CD4-positive, alpha-beta T cell treated with Interleukin-1 beta for 1 hour (primary cell): ENCODE measurements around the gene TAS2R7.
A peak's percentile ranks its signal among the peaks of the same experiment; 100 is the strongest.
"Not testable (repeated sequence)": the region's sequence is repeated elsewhere in the genome, so short reads cannot be mapped to it uniquely, and the experiment has no call there.

Source experiments
- DNase-seq, 2 donors: peaks; one replicate each; pipeline ENCODE4 v3.0.0-alpha.2; 2020 to 2022

TAS2R7 gene, protein sequence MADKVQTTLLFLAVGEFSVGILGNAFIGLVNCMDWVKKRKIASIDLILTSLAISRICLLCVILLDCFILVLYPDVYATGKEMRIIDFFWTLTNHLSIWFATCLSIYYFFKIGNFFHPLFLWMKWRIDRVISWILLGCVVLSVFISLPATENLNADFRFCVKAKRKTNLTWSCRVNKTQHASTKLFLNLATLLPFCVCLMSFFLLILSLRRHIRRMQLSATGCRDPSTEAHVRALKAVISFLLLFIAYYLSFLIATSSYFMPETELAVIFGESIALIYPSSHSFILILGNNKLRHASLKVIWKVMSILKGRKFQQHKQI

DNA sequence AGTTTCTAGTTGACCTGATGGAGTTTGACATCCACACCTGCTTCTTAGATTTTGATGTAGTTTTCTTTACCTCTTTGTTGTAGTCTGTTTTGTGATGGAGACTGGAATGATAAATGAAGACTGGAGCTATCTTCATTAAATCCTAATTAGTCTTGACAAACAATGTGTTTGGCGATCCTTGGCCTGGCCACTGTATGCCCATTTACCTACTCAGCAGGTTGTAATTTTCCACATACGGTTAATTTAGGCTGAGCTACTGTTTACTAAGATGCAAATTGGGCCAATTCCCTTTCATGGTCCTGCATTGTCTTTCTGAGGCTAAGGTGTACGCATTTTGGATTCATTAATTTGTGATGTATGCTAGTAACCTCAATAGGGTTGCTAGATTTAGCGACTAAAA is at the start of gene TAS2R7:
TAS2R7 (minus strand) TSS at position 41 of the 400 bp plus-strand sequence. CDS start 57 bp downstream, outside the sequence.
- DNase-seq = no peak

DNA sequence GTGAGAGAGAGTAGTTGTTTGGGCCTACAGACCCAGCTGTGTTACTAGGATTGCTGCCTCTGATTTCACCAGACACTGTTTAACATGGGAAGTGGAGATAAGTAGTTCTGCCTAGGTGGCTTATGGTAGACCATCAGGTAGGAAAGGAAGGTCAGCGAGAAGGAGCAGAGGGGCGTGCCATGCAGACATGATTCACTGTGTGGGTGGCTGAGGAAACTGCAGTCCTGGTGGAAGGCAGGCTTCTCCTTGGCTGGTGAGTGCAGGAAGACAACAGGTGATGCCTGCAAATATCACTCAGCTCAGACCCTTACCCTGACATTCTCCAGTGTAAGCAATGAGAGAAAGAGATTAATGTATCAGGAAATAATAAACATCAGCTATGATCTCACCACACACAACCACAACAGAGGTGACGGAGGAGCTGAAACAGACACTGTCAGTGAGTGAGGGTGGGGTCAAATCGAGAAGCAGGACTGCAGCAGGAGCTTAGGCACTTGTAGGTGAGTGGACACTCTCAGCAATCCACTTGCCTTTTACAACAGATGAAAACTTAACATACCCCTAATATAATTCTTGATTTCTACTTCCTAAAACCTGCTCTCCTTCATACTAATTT is 48.9 kb upstream of the TAS2R7 start:
- no peak for DNase-seq

DNA sequence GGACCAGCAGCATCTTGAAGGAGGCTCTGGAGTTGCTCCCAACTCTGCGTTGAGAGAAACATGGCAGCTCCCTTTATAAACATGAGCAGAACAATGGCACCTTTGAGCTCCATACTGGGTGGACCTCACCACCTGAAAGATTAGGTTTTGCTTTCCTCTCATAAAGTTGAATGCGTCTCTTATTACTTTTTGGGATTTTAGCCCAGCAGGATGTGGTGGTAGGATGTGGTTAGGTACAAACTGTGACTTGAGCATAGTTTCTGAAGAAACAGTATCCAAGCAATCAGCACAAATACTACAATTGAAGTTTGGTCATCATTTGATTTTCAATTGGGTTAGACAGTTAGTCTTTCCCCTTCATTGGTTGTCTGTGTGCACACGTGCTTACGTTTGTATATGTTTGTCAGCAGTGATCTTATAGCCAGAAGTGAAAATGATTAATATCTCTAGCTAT is 47.0 kb upstream of the TAS2R7 start, which contains the start of gene PRR4:
PRR4 (minus strand) TSS at position 51 of the 454 bp plus-strand sequence; CDS start at position 13, 38 bp downstream.
- peak in 1 of 2 donors; percentile 26 for DNase-seq

GRCh38 chr12:10847744-10848143 is 45.3 kb upstream of the TAS2R7 start:
- DNase-seq = no peak

- no peak for DNase-seq
Observed at GRCh38 chr12:10842862-10843261, 40.4 kb upstream of the TAS2R7 start.

GRCh38 chr12:10838461-10838860 is 36.0 kb upstream of the TAS2R7 start:
- no peak for DNase-seq

GRCh38 chr12:10829994-10830393 is 27.6 kb upstream of the TAS2R7 start:
- no peak for DNase-seq

- no peak for DNase-seq
Observed at GRCh38 chr12:10826258-10826657, 23.8 kb upstream of the TAS2R7 start, which contains the start of gene TAS2R10. Gene TAS2R10 (minus strand): TSS chr12:10826358. CDS start chr12:10826269, 89 bp downstream.

DNA sequence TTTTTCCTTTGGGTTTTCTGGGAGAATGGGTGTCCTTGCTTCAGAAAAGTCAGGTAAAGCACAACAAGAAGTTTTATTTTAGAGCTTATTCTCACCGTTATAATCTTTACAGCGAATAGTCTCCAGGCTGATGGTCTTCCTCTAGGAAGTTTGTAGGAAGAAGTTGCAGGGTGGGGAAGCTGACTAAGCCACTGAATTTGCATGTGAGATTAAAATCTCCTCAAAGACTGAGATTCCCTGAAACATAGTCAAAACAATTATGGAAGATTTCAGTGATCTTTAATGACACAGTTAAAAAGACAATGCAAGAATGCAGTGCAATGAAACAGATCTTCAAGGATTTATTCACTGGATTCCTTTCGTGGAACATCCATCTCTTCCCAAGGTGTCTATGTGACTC is 22.5 kb upstream of the TAS2R7 start:
- DNase-seq = no peak

GRCh38 chr12:10811883-10812536 is 9.6 kb upstream of the TAS2R7 start:
- no peak for DNase-seq

DNA sequence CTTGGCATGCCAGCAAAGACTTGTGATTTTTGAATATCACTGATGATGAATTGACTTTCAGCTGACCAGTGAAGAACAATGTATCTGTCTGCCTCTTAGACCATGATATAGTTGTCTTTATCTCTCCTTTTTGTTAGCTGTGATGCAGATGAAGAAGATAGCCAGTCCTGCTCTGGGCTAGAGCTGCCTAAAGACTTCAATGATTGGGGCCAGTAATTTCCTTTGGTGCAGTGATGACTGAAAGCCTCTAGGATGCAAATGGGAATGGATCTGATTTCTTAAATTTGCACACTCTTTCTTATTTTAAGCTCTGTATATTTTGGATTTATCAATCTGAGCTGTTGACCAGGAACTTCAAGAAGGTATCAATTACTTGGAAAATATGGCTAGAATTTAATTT is 7.6 kb upstream of the TAS2R7 start, which contains the start of gene TAS2R9:
TAS2R9 (minus strand) TSS at position 101 of the 400 bp plus-strand sequence; CDS start at position 8, 93 bp downstream.
- no peak for DNase-seq

GRCh38 chr12:10807186-10807585 is 4.8 kb upstream of the TAS2R7 start, which contains the start of gene TAS2R8:
Gene TAS2R8 (minus strand): TSS chr12:10807286. CDS start chr12:10806980, 306 bp downstream.
- DNase-seq = no peak

GRCh38 chr12:10801741-10802140 is 686 bp downstream of the TAS2R7 start:
- DNase-seq = no peak

GRCh38 chr12:10794222-10794621 is 8.2 kb downstream of the TAS2R7 start:
- DNase-seq = no peak

- not testable (repeated sequence) for DNase-seq
Observed at GRCh38 chr12:10791769-10792168, 10.7 kb downstream of the TAS2R7 start.

DNA sequence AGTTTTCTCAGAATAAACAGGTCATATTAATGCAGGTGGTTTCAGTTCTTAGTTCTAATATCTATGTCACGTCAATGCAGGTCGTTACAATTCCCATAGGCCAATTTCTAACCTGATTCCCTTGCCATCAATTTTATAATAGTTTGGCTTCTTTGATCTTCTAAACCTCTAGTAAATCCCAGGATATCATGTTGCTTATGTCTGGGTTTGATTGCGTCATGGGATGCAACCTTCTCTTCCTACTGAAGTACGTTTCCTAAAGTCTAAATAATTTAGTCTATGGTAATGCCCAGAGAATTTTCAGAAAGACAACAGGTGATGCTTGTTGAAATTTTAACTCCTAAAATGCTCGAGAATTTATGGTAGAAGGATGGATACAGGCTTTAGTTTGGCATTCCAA is 19.2 kb downstream of the TAS2R7 start:
- no peak for DNase-seq

GRCh38 chr12:10779103-10779502 is 23.3 kb downstream of the TAS2R7 start:
- DNase-seq = no peak

DNA sequence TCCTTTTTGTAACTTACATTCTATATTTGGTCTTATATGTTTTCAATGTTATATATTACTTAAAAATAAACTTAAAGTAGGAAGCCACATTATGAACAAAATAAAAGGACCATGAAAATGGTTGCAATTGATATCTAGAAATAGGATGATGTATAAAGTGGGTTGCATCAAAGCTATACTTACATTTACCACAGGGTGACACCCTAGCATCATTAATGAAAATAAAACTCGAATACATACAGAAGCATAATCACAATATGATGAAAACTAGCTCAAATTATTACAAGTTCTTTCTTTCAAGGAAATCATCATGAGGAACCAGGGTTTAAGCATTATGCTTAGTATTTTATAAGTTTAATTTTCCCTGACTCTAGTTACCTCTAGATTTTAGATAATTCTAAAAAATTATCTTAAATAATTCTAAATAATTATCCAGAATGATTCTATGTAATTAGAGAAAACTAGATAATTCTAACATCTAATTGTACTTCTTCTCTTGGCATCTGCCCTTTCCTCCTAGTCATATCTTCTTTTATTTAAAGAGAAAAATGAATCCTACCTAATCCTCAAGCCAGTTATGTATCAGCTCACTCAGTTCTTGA is 31.2 kb downstream of the TAS2R7 start:
- DNase-seq = peak in 1 of 2 donors; percentile 58

- DNase-seq = no peak
Observed at GRCh38 chr12:10759657-10760056, 42.8 kb downstream of the TAS2R7 start.

DNA sequence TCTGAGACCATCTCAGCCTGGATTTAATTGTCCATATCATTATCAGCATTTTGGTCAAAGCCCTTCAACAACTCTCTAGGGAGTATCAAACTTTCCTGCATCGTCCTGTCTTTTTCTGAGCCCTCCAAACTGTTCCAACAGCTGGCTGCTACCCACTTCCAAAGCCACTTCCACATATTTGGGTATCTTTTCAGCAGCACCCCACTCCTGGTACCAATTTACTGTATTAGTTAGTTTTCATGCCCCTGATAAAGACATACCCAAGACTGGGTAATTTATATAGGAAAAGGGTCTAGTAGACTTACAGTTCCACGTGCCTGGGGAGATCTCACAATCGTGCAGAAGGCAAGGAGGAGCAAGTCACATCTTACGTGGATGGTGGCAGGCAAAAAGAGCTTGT is 46.2 kb downstream of the TAS2R7 start:
- no peak for DNase-seq

GRCh38 chr12:10753059-10753458 is 49.4 kb downstream of the TAS2R7 start:
- DNase-seq = no peak
